K562 (cell line): ENCODE results near the gene KLK15. TPM values are rescaled to one million over a fixed set of nuclear protein-coding genes. Genes with fewer than 3 reads are reported as not detected.

Experiments
- CTCFL ChIP-seq: IDR thresholded peaks from 2 replicates; pipeline ENCODE4 v1.6.1; 2011; ENCODE audit warnings: borderline replicate concordance, low read depth, mild to moderate bottlenecking, moderate library complexity, low read length; ENCODE audit not compliant: insufficient read depth, poor library complexity, severe bottlenecking
- FOXA3 ChIP-seq, 2 experiments: fragments of 450-650 bp in 1 of 2; sonication (generic) in 1 of 2; formaldehyde crosslinking; IDR thresholded peaks in 1 of 2; conservative IDR thresholded peaks in 1 of 2; 2 replicates each; pipeline versions ENCODE4 v1.4.0 to v1.8.0; 2020 to 2022; ENCODE audit warnings: mild to moderate bottlenecking in 2 of 2, missing genetic modification reagents in 1 of 2
- HNRNPH1 ChIP-seq: fragments of 200-400 bp; formaldehyde crosslinking; optimal IDR thresholded peaks from 2 replicates; pipeline ENCODE3; 2017; ENCODE audit warnings: low read depth, mild to moderate bottlenecking, low read length, moderate library complexity
- L3MBTL2 ChIP-seq: fragments of 450-650 bp; IDR thresholded peaks from 2 replicates; pipeline ENCODE4 v1.6.1; 2016; ENCODE audit warnings: mild to moderate bottlenecking, moderate library complexity
- MECOM ChIP-seq: fragments of 250-450 bp; sonication (Bioruptor Pico); IDR thresholded peaks from 2 replicates; pipeline ENCODE4 v1.8.0; 2022; ENCODE audit warnings: inconsistent platforms
- MIER1 ChIP-seq: fragments of 450-650 bp; IDR thresholded peaks from 2 replicates; pipeline ENCODE4 v1.6.1; 2016; ENCODE audit warnings: antibody characterized with exemption, mild to moderate bottlenecking, low read depth
- TBP ChIP-seq: optimal IDR thresholded peaks from 2 replicates; pipeline ENCODE3; 2011; ENCODE audit warnings: low read depth, low read length, improper control_type of control experiment
- TCFL5 ChIP-seq: fragments of 250-450 bp; sonication (Bioruptor Pico); conservative IDR thresholded peaks from 2 replicates; pipeline ENCODE4 v1.6.1; 2021; ENCODE audit warnings: mild to moderate bottlenecking, moderate library complexity, matching md5 sums
- ZNF217 ChIP-seq: sonication (generic); formaldehyde crosslinking; IDR thresholded peaks from 2 replicates; pipeline ENCODE4 v1.8.0; 2022; ENCODE audit warnings: mild to moderate bottlenecking, missing genetic modification reagents
- ZNF23 ChIP-seq: fragments of 250-450 bp; sonication (Bioruptor Pico); IDR thresholded peaks from 2 replicates; pipeline ENCODE4 v1.4.0; 2020; ENCODE audit warnings: mild to moderate bottlenecking
- ZNF232 ChIP-seq: sonication (generic); formaldehyde crosslinking; IDR thresholded peaks from 2 replicates; pipeline ENCODE4 v1.8.0; 2022; ENCODE audit warnings: mild to moderate bottlenecking, missing genetic modification reagents
- polyA plus RNA-seq, 8 experiments: library from polyadenylated mRNA; depleted of rRNA in 4 of 8; stranded (reverse) in 5 of 8; unstranded in 3 of 8; fragments of >200 nt; fragmentation: Nextera tagmentation in 2 of 8; fragmentation: Illumina TruSeq in 1 of 8; extraction: Ambion mirVana in 2 of 8; extraction: Trizol in 1 of 8; gene quantifications; 2 replicates each; pipeline versions ENCODE4 v1.2.1 to v1.2.3, GENCODE V29; 2011 to 2014; ENCODE audit warnings: inconsistent platforms in 1 of 8, missing spikeins in 1 of 8
- total RNA-seq, 7 experiments: library from RNA; depleted of rRNA in 6 of 7; stranded (reverse); fragments of >200 nt in 6 of 7; fragmentation: Illumina TruSeq in 2 of 7; extraction: Trizol in 2 of 7; gene quantifications; 2 replicates each; pipeline versions ENCODE4 v1.2.1 to v1.2.3, GENCODE V29; 2011 to 2021; ENCODE audit warnings: low replicate concordance in 1 of 7
- TF ChIP-seq, protein P1 (sequence below): fragments of 450-650 bp; formaldehyde crosslinking; IDR thresholded peaks from 2 replicates; pipeline ENCODE4 v1.4.0; 2020; ENCODE audit warnings: mild to moderate bottlenecking, moderate library complexity
- TF ChIP-seq, protein P2 (sequence below): sonication (generic); formaldehyde crosslinking; IDR thresholded peaks from 2 replicates; pipeline ENCODE4 v1.8.0; 2022; ENCODE audit warnings: mild to moderate bottlenecking, missing genetic modification reagents
- TF ChIP-seq, protein P3 (sequence below): sonication (generic); formaldehyde crosslinking; IDR thresholded peaks from 2 replicates; pipeline ENCODE4 v1.8.1; 2023; ENCODE audit warnings: mild to moderate bottlenecking, missing genetic modification reagents

The KLK15 gene
- total and polyA plus RNA-seq, 9 of the 15 experiments (the other 6 are each of a cell fraction or from before 2014, with no cell fraction given): not detected

- TF ChIP-seq, protein P1, sequence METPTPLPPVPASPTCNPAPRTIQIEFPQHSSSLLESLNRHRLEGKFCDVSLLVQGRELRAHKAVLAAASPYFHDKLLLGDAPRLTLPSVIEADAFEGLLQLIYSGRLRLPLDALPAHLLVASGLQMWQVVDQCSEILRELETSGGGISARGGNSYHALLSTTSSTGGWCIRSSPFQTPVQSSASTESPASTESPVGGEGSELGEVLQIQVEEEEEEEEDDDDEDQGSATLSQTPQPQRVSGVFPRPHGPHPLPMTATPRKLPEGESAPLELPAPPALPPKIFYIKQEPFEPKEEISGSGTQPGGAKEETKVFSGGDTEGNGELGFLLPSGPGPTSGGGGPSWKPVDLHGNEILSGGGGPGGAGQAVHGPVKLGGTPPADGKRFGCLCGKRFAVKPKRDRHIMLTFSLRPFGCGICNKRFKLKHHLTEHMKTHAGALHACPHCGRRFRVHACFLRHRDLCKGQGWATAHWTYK (CRISPR knock-in tag): no peak
- TF ChIP-seq, protein P2, sequence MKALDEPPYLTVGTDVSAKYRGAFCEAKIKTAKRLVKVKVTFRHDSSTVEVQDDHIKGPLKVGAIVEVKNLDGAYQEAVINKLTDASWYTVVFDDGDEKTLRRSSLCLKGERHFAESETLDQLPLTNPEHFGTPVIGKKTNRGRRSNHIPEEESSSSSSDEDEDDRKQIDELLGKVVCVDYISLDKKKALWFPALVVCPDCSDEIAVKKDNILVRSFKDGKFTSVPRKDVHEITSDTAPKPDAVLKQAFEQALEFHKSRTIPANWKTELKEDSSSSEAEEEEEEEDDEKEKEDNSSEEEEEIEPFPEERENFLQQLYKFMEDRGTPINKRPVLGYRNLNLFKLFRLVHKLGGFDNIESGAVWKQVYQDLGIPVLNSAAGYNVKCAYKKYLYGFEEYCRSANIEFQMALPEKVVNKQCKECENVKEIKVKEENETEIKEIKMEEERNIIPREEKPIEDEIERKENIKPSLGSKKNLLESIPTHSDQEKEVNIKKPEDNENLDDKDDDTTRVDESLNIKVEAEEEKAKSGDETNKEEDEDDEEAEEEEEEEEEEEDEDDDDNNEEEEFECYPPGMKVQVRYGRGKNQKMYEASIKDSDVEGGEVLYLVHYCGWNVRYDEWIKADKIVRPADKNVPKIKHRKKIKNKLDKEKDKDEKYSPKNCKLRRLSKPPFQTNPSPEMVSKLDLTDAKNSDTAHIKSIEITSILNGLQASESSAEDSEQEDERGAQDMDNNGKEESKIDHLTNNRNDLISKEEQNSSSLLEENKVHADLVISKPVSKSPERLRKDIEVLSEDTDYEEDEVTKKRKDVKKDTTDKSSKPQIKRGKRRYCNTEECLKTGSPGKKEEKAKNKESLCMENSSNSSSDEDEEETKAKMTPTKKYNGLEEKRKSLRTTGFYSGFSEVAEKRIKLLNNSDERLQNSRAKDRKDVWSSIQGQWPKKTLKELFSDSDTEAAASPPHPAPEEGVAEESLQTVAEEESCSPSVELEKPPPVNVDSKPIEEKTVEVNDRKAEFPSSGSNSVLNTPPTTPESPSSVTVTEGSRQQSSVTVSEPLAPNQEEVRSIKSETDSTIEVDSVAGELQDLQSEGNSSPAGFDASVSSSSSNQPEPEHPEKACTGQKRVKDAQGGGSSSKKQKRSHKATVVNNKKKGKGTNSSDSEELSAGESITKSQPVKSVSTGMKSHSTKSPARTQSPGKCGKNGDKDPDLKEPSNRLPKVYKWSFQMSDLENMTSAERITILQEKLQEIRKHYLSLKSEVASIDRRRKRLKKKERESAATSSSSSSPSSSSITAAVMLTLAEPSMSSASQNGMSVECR (CRISPR knock-in tag): 0 out of 2 replicates have a peak, but pooled peaks have one; percentile 56
- TF ChIP-seq, protein P3, sequence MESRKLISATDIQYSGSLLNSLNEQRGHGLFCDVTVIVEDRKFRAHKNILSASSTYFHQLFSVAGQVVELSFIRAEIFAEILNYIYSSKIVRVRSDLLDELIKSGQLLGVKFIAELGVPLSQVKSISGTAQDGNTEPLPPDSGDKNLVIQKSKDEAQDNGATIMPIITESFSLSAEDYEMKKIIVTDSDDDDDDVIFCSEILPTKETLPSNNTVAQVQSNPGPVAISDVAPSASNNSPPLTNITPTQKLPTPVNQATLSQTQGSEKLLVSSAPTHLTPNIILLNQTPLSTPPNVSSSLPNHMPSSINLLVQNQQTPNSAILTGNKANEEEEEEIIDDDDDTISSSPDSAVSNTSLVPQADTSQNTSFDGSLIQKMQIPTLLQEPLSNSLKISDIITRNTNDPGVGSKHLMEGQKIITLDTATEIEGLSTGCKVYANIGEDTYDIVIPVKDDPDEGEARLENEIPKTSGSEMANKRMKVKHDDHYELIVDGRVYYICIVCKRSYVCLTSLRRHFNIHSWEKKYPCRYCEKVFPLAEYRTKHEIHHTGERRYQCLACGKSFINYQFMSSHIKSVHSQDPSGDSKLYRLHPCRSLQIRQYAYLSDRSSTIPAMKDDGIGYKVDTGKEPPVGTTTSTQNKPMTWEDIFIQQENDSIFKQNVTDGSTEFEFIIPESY: no peak
- TF ChIP-seq MECOM (CRISPR knock-in tag) (no peak), L3MBTL2 (no peak), TCFL5 (no peak), MIER1 (no peak), TBP (no peak), CTCFL (peak; percentile 60), ZNF217 (CRISPR knock-in tag) (no peak), HNRNPH1 (no peak), ZNF232 (CRISPR knock-in tag) (no peak), FOXA3 (CRISPR knock-in tag; conservative IDR thresholded peaks at IDR 0.05 in 1 of 2, IDR thresholded peaks at IDR 0.05 in 1 of 2) (no peak), ZNF23 (CRISPR knock-in tag) (no peak)
These were observed 38.3 kb downstream of the KLK15 start (continued) for GRCh38 chr19:50794876-50795663.
